Psoas muscle (tissue), 8 donors: ENCODE results near the gene C20orf144. TPM values are rescaled to one million over a fixed set of nuclear protein-coding genes. Genes with fewer than 3 reads are reported as not detected.

Experiments used
- ATAC-seq, 4 donors: fragments of 200-7000 bp; cut with Tn5 transposase; one replicate each; pipeline ENCODE4 v1.9.1; 2020; ENCODE audit warnings: moderate library complexity in 3 of 4, mild to moderate bottlenecking in 2 of 4
- DNase-seq, 2 donors: peaks; one replicate each; pipeline ENCODE4 v3.0.0-alpha.2; 2020
- H3K27ac ChIP-seq: fragments of 200-600 bp; one replicate; pipeline ENCODE4 v1.8.0; 2022
- H3K27me3 ChIP-seq, 3 donors: fragments of 200-600 bp in 1 of 3; one replicate each; pipeline versions ENCODE4 v1.6.1 to v1.8.0; 2013 to 2022; ENCODE audit warnings: low read length in 2 of 3, mild to moderate bottlenecking in 2 of 3, moderate library complexity in 1 of 3; ENCODE audit not compliant: insufficient read depth in 3 of 3
- H3K36me3 ChIP-seq, 2 donors: fragments of 200-600 bp in 1 of 2; one replicate each; pipeline versions ENCODE4 v1.6.1 to v1.8.0; 2013 to 2022; ENCODE audit warnings: low read depth in 1 of 2, mild to moderate bottlenecking in 1 of 2, moderate library complexity in 1 of 2; ENCODE audit not compliant: insufficient read depth in 1 of 2
- H3K4me1 ChIP-seq: fragments of 200-600 bp; one replicate; pipeline ENCODE4 v1.8.0; 2022
- H3K4me3 ChIP-seq: fragments of 200-600 bp; one replicate; pipeline ENCODE4 v1.8.0; 2022; ENCODE audit warnings: mild to moderate bottlenecking
- H3K9me3 ChIP-seq: fragments of 200-600 bp; one replicate; pipeline ENCODE4 v1.8.0; 2022
- WGBS, 3 donors: extraction: QIAGEN DNeasy Blood & Tissue Kit; methylation state at CpG; one replicate each; pipeline versions ENCODE4 v1.1.6 to v1.1.7; 2013; 5-methylcytosine and 5-hydroxymethylcytosine counted together
- intact Hi-C, 2 donors: fragments of 100-400 bp; cut with DNase I; formaldehyde crosslinking; loops; one replicate each; pipeline versions ENCODE4 v1.11.0 to v1.14.2; 2022
- polyA plus RNA-seq, 3 donors: library from polyadenylated mRNA; stranded (reverse); fragments of 200-250 nt; gene quantifications; one replicate each; pipeline ENCODE4 v1.2.3, GENCODE V29; 2013
- total RNA-seq, 4 donors: library from RNA; stranded (reverse); fragmentation: NEBNext Ultra II Directional in 2 of 4; extraction: Animal tissue kit (Norgen Biotek cat#: 25700) in 2 of 4; gene quantifications; one replicate each; pipeline versions ENCODE4 v1.2.1 to v1.2.4, GENCODE V29; 2021 to 2023
- TF ChIP-seq, protein P1 (sequence below): fragments of 200-600 bp; IDR thresholded peaks from one replicate; pipeline ENCODE4 v1.8.0; 2022; ENCODE audit warnings: antibody characterized with exemption
- donor health status: healthy with polysubstance abuse.
- donor health status: DM: no; HTN: no; CAD: no; lungs with moderate emphysema.
- donor health status: Bipolar disorder and iron deficiency.
- donor health status: healthy.
- donor health status: DM: yes; HTN: yes; CAD: no.
- donor health status: DM: no; HTN: no; CAD: no.
- donor health status: DM: no; HTN: no; CAD: no.
- donor health status: DM: yes; HTN: yes; CAD: no.

The C20orf144 gene
- total and polyA plus RNA-seq, 7 donors = 0.05 to 0.08 TPM; not detected in 5

- intact Hi-C loops = no loop called here
- DNase-seq (no peak), ATAC-seq (no peak)
Observed at GRCh38 chr20:33635341-33635740, 26.8 kb upstream of the C20orf144 start.

DNA sequence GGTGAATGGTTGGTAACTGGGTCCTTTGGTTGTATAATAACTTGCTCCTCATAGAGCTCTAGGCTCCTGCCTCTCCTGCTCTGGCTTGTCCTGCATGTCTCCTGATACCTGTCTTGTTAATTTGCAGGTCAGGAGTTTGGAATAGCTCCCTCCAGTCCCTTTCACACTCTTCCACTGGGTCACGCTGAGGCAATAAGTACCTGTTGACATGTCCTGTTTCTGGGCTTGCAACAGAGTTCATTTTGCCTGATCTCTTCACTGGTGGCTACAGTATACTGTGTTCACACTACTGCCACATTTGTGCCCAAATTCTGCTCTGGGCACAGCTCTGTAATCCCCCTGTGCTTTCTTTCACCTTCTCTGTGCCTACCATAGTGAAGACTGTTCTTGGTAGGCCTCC lies 25.4 kb upstream of the C20orf144 start:
- H3K9me3 ChIP-seq = no peaks in the 10 kb centered on the region
- intact Hi-C loops = no loop called here
- no peak for ATAC-seq
- H3K36me3 ChIP-seq = peaks cover 6 to 77% of the 10 kb centered on the region in 2 donors
- H3K27me3 ChIP-seq = no peaks in the 10 kb centered on the region
- WGBS, 3 donors = 94 to 100% (median 96%) methylated on average over 1 of the region's 1 CpG
- no peak overlapping the region for H3K27ac ChIP-seq
- no peak overlapping the region for H3K4me3 ChIP-seq
- TF ChIP-seq, protein P1, sequence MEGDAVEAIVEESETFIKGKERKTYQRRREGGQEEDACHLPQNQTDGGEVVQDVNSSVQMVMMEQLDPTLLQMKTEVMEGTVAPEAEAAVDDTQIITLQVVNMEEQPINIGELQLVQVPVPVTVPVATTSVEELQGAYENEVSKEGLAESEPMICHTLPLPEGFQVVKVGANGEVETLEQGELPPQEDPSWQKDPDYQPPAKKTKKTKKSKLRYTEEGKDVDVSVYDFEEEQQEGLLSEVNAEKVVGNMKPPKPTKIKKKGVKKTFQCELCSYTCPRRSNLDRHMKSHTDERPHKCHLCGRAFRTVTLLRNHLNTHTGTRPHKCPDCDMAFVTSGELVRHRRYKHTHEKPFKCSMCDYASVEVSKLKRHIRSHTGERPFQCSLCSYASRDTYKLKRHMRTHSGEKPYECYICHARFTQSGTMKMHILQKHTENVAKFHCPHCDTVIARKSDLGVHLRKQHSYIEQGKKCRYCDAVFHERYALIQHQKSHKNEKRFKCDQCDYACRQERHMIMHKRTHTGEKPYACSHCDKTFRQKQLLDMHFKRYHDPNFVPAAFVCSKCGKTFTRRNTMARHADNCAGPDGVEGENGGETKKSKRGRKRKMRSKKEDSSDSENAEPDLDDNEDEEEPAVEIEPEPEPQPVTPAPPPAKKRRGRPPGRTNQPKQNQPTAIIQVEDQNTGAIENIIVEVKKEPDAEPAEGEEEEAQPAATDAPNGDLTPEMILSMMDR = no peak
- no peaks in the 10 kb centered on the region for H3K4me1 ChIP-seq
- DNase-seq = no peak

More at GRCh38 chr20:33635341-33635740, 26.8 kb upstream of the C20orf144 start:
- Histone ChIP-seq H3K27ac (no peak overlapping the region), H3K9me3 (no peaks in the 10 kb centered on the region), H3K36me3 (peaks cover 4 to 76% of the 10 kb centered on the region in 2 donors), H3K4me3 (no peak overlapping the region), H3K27me3 (no peaks in the 10 kb centered on the region), H3K4me1 (no peaks in the 10 kb centered on the region)
- TF ChIP-seq, protein P1 = no peak
- 71 to 90% (median 73%) methylated on average over 3 of the region's 3 CpGs for whole genome bisulfite sequencing, 3 donors

- no peak for ATAC-seq
- H3K36me3 ChIP-seq = peaks cover 7 to 86% of the 10 kb centered on the region in 2 donors
- intact Hi-C loops = no loop called here
- no peak overlapping the region for H3K4me3 ChIP-seq
- H3K27ac ChIP-seq = no peak overlapping the region
- 80 to 82% (median 82%) methylated on average over 13 of the region's 13 CpGs for WGBS, 3 donors
- H3K4me1 ChIP-seq = no peaks in the 10 kb centered on the region
- no peaks in the 10 kb centered on the region for H3K27me3 ChIP-seq
- TF ChIP-seq, protein P1 = no peak
- no peaks in the 10 kb centered on the region for H3K9me3 ChIP-seq
- DNase-seq = no peak
Observed at GRCh38 chr20:33640287-33640686, 21.8 kb upstream of the C20orf144 start.

DNA sequence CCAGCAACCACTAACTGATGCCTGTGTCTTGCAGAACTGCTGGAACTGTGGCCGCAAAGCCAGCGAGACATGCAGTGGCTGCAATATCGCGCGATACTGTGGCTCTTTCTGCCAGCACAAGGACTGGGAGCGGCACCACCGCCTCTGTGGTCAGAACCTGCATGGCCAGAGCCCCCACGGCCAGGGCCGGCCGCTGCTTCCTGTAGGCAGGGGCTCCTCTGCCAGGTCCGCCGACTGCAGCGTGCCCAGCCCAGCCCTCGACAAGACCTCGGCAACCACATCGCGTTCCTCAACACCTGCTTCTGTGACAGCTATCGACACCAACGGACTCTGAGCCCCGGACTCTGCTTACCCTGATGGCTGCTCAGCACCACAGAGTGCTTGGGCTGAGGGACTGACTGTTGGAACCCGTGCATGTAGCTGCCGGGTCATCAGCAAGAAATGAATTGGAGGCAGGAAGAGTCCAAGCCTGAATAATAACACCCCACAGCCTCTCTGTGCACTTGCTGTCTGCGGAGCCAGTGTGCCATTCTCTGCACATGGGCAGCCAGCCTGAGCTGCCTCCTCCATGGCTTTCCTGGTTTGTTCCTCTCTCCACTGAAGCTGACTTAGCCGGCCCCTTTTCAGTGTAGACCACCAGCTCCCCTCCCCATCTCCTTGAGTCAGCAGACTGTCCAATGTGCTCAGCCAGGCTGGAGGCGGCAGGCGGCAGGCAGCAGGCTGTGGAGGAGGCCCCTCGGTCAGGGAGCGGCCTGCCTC lies 17.6 kb upstream of the C20orf144 start:
- intact Hi-C loops = no loop called here
- Histone ChIP-seq H3K9me3 (no peaks in the 10 kb centered on the region), H3K27ac (no peak overlapping the region), H3K27me3 (no peaks in the 10 kb centered on the region), H3K4me3 (no peak overlapping the region), H3K36me3 (peaks cover 2 to 57% of the 10 kb centered on the region in 2 donors), H3K4me1 (peaks cover 22% of the 10 kb centered on the region)
- ATAC-seq = no peak
- no peak for DNase-seq
- TF ChIP-seq, protein P1 = no peak
- WGBS, 3 donors = 91 to 94% (median 91%) methylated on average over 28 of the region's 28 CpGs

GRCh38 chr20:33645072-33645358 lies 17.1 kb upstream of the C20orf144 start:
- Histone ChIP-seq H3K27ac (no peak overlapping the region), H3K4me3 (no peak overlapping the region), H3K9me3 (no peaks in the 10 kb centered on the region), H3K36me3 (peaks cover 2 to 52% of the 10 kb centered on the region in 2 donors), H3K27me3 (no peaks in the 10 kb centered on the region), H3K4me1 (peaks cover 26% of the 10 kb centered on the region)
- ATAC-seq (no peak), DNase-seq (no peak)
- intact Hi-C loops = no loop called here
- TF ChIP-seq, protein P1 = no peak
- WGBS, 3 donors = 73 to 79% (median 79%) methylated on average over 4 of the region's 4 CpGs
